Uterus (tissue), 4 donors: ENCODE data around the gene WDR5B. TPM values are rescaled to one million over a fixed set of nuclear protein-coding genes. Genes with fewer than 3 reads are reported as not detected.

Experiments used
- DNase-seq, 2 donors: peaks; one replicate each; pipeline ENCODE4 v3.0.0-alpha.2; 2019 to 2020
- H3K27ac ChIP-seq, 2 donors: fragments of 200-600 bp; sonication (generic); 1 replicate in 1 of 2; 2 replicates in 1 of 2; pipeline ENCODE4 v1.5.1; 2016 to 2018
- H3K27me3 ChIP-seq, 2 donors: fragments of 200-600 bp; sonication (generic); one replicate each; pipeline ENCODE4 v1.5.1; 2018 to 2019; ENCODE audit warnings: control low read depth in 1 of 2
- H3K36me3 ChIP-seq, 2 donors: fragments of 200-600 bp; sonication (generic); one replicate each; pipeline ENCODE4 v1.5.1; 2019; ENCODE audit warnings: control low read depth in 1 of 2
- H3K4me1 ChIP-seq, 2 donors: fragments of 200-600 bp; sonication (generic); one replicate each; pipeline ENCODE4 v1.5.1; 2018 to 2019; ENCODE audit warnings: control low read depth in 1 of 2
- H3K4me3 ChIP-seq, 2 donors: fragments of 200-600 bp; sonication (generic); 1 replicate in 1 of 2; 2 replicates in 1 of 2; pipeline ENCODE4 v1.5.1; 2018 to 2019; ENCODE audit warnings: mild to moderate bottlenecking in 1 of 2
- H3K9me3 ChIP-seq, 2 donors: fragments of 200-600 bp; sonication (generic); one replicate each; pipeline ENCODE4 v1.5.1; 2019; ENCODE audit warnings: control low read depth in 1 of 2
- POLR2A ChIP-seq, 2 donors: fragments of 450-650 bp; IDR thresholded peaks; one replicate each; pipeline ENCODE4 v1.6.1; 2016; ENCODE audit warnings: antibody characterized with exemption in 2 of 2, mild to moderate bottlenecking in 1 of 2, moderate library complexity in 1 of 2
- intact Hi-C: fragments of 100-400 bp; cut with DNase I; formaldehyde crosslinking; loops from one replicate; pipeline ENCODE4 v1.15.1; 2023; ENCODE audit warnings: low total_unique reads
- total RNA-seq, 4 donors: library from RNA; depleted of rRNA in 3 of 4; stranded (reverse); fragments of >200 nt in 3 of 4; gene quantifications; one replicate each; pipeline versions ENCODE4 v1.1.0 to v1.2.4, GENCODE V29; 2014 to 2023
- TF ChIP-seq, protein P1 (sequence below), 4 experiments: fragments of 200-600 bp in 2 of 4; fragments of 450-650 bp in 2 of 4; sonication (generic) in 2 of 4; IDR thresholded peaks; one replicate each; pipeline ENCODE4 v1.5.1; 2016 to 2019; ENCODE audit warnings: antibody characterized with exemption in 4 of 4, mild to moderate bottlenecking in 2 of 4, moderate library complexity in 1 of 4
- donor health status: DM: yes; HTN: yes; CAD: no.

WDR5B gene
- total RNA-seq, 4 donors from 2014 or later: 2.4 to 9.8 (median 4.7) TPM

DNA sequence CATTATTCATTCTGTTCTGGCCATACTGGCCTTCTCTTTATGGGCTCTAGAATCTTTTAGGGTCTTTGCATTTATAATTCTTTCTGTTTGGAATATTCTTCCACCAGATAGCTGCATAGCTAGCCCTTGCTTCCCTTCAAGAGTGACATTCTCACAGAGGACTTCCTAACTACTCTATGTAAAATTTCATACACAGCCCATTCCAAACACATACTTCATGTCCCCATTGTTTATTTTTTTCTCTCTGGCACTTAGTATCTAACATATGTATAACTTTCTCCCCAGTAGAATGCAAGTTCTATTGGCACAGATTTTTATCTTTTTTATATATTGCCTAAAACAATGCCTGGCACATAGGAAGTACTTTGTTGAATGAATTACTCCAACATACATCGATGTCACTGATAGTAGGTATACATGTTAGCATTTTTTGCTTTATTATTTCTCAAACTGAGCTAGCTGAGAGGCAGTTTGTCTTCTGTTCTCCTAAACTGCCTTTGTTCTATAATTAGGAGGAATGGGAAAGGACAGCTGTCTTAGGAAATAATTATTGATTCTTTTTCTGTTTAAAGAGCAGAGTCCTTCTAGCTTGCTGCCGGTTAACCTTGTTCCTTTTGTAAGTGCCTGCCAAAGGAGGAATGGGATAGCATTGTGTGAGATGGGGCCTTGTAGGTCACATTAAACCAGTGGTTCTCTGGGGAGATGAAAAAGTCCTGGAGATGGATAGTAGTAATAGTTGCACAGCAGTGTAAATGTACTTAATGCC is 24.0 kb downstream of the WDR5B start:
- Histone ChIP-seq H3K4me1 (no peaks in the 10 kb centered on the region), H3K36me3 (no peaks in the 10 kb centered on the region), H3K9me3 (no peaks in the 10 kb centered on the region), H3K4me3 (no peak overlapping the region), H3K27me3 (no peaks in the 10 kb centered on the region), H3K27ac (no peak overlapping the region)
- DNase-seq: no peak
- no peak for TF ChIP-seq POLR2A (IDR thresholded peaks at IDR 0.05)
- intact Hi-C loops: no loop called here

DNA sequence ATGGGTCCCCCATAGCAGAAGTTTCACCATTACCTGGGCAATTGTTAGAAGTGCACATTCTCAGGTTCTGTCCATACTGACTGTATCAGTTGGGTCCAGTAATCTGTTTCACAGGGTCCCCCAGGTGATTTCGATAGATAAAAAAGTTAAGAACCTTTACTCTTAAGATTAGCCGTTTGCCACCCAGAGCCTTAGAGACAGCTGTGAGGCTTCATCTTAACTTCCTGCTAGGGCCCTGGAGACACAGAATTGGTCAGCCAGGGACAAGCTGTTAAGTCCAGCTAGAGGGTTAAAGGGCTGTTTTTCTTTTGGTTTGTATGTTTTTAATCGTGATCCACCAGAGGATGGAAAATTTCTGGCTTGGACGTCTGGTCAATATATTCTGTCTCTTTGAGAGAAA is 25.2 kb downstream of the WDR5B start:
- no peaks in the 10 kb centered on the region for H3K9me3 ChIP-seq
- no peaks in the 10 kb centered on the region for H3K36me3 ChIP-seq
- no peak overlapping the region for H3K4me3 ChIP-seq
- peak overlapping the region in 1 of 2 donors; percentile 33 for H3K27ac ChIP-seq
- no peak for DNase-seq
- no peaks in the 10 kb centered on the region for H3K4me1 ChIP-seq
- H3K27me3 ChIP-seq: no peaks in the 10 kb centered on the region
- TF ChIP-seq, protein P1, sequence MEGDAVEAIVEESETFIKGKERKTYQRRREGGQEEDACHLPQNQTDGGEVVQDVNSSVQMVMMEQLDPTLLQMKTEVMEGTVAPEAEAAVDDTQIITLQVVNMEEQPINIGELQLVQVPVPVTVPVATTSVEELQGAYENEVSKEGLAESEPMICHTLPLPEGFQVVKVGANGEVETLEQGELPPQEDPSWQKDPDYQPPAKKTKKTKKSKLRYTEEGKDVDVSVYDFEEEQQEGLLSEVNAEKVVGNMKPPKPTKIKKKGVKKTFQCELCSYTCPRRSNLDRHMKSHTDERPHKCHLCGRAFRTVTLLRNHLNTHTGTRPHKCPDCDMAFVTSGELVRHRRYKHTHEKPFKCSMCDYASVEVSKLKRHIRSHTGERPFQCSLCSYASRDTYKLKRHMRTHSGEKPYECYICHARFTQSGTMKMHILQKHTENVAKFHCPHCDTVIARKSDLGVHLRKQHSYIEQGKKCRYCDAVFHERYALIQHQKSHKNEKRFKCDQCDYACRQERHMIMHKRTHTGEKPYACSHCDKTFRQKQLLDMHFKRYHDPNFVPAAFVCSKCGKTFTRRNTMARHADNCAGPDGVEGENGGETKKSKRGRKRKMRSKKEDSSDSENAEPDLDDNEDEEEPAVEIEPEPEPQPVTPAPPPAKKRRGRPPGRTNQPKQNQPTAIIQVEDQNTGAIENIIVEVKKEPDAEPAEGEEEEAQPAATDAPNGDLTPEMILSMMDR (IDR thresholded peaks at IDR 0.05): no peak
- no peak for TF ChIP-seq POLR2A (IDR thresholded peaks at IDR 0.05)
- intact Hi-C loops: no loop called here

DNA sequence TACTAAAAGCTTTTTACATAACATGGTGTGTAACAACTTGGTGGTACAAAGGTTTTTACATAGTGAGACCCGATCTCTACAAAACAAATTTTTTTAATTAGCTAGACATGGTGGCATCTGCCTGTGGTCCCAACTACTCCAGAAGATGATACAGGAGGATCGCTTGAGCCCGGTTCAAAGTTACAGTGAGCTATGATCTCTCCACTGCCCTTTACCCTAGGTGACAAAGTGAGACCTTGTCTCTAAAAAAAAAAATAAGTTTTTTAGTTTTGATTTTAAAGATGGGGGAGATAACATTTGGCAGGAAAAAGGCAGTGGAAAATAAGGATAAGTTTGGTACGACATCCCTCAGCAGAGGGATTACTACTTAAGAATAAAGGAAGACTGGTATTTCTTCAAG is 26.0 kb downstream of the WDR5B start:
- DNase-seq: no peak
- Histone ChIP-seq H3K27ac (peak overlapping the region in 1 of 2 donors; percentile 33), H3K4me3 (no peak overlapping the region), H3K4me1 (no peaks in the 10 kb centered on the region), H3K36me3 (no peaks in the 10 kb centered on the region), H3K9me3 (no peaks in the 10 kb centered on the region), H3K27me3 (no peaks in the 10 kb centered on the region)
- intact Hi-C loops: no loop called here
- TF ChIP-seq POLR2A (IDR thresholded peaks at IDR 0.05): no peak
- TF ChIP-seq, protein P1 (IDR thresholded peaks at IDR 0.05): no peak

DNA sequence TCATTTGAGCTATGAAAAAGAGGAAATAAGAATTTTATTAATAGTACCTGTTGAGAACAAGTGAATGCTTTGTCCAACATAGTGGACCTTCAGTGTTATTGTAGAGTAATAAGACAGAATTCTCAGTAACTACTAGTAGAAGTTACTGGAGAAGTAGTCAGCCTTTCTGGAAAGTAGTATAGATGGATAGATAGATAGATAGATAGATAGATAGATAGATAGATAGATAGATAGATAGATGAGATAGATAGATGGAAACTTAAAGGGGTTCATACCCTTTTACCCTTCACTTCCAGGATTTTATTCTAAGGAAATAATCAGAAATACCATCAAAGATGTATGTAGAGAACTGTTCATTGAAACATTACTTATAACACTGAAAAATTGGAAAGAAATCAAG is 26.7 kb downstream of the WDR5B start:
- no peaks in the 10 kb centered on the region for H3K36me3 ChIP-seq
- no peaks in the 10 kb centered on the region for H3K9me3 ChIP-seq
- no peak for DNase-seq
- H3K27me3 ChIP-seq: no peaks in the 10 kb centered on the region
- H3K27ac ChIP-seq: no peak overlapping the region
- intact Hi-C loops: no loop called here
- no peaks in the 10 kb centered on the region for H3K4me1 ChIP-seq
- no peak overlapping the region for H3K4me3 ChIP-seq
- TF ChIP-seq, protein P1 (IDR thresholded peaks at IDR 0.05): no peak
- TF ChIP-seq POLR2A (IDR thresholded peaks at IDR 0.05): no peak

DNA sequence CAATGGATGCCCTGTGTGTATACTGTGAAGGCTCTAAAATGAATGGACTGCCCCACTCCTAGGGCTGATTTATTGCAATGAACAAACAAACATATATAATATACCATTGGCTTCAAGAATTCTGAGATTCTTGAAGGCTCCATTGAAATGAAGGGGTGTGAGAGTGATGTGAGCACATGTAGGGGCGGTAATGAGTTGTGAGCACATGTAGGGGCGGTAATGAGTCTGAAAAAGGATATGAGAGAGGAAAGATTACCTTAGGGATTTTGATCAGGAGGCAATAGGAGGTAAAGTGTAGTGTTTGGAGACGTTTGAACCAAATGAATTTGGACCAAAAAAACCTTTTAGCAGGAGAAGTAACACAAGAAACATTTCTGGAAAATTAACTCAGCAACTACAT is 28.2 kb downstream of the WDR5B start:
- Histone ChIP-seq H3K9me3 (no peaks in the 10 kb centered on the region), H3K27me3 (no peaks in the 10 kb centered on the region), H3K4me1 (no peaks in the 10 kb centered on the region), H3K36me3 (no peaks in the 10 kb centered on the region), H3K4me3 (no peak overlapping the region), H3K27ac (no peak overlapping the region)
- no peak for TF ChIP-seq POLR2A (IDR thresholded peaks at IDR 0.05)
- TF ChIP-seq, protein P1 (IDR thresholded peaks at IDR 0.05): no peak
- no peak for DNase-seq
- intact Hi-C loops: no loop called here
